WERI-Rb-1 (cell line): ENCODE measurements around the gene MED28.
A peak's percentile ranks its signal among the peaks of the same experiment; 100 is the strongest.

Experiments used
- DNase-seq: peaks from one replicate; pipeline ENCODE4 v3.0.0-alpha.2; 2020
- H3K27ac ChIP-seq: fragments of 250-450 bp; sonication (Bioruptor Pico); 2 replicates; pipeline ENCODE4 v1.5.1; 2020; ENCODE audit warnings: mild to moderate bottlenecking, moderate library complexity
- H3K27me3 ChIP-seq: fragments of 250-450 bp; sonication (Bioruptor Pico); 2 replicates; pipeline ENCODE4 v1.5.1; 2021; ENCODE audit warnings: mild to moderate bottlenecking, low read depth, moderate library complexity; ENCODE audit not compliant: insufficient read depth, severe bottlenecking
- H3K36me3 ChIP-seq: fragments of 250-450 bp; sonication (Bioruptor Pico); 2 replicates; pipeline ENCODE4 v1.5.1; 2020; ENCODE audit warnings: mild to moderate bottlenecking, moderate library complexity
- H3K4me3 ChIP-seq: 2 replicates; pipeline ENCODE4 v1.5.1; 2011; ENCODE audit warnings: low read depth, mild to moderate bottlenecking, control low read depth, low read length
- H3K9me3 ChIP-seq: fragments of 250-450 bp; sonication (Bioruptor Pico); 2 replicates; pipeline ENCODE4 v1.5.1; 2021; ENCODE audit warnings: mild to moderate bottlenecking, moderate library complexity; ENCODE audit not compliant: severe bottlenecking
- CTCF ChIP-seq: IDR thresholded peaks from 2 replicates; pipeline ENCODE4 v1.5.1; 2011; ENCODE audit warnings: low read depth, mild to moderate bottlenecking, control low read depth, inconsistent platforms, low read length

The MED28 gene

GRCh38 chr4:17577665-17578481, 36.6 kb upstream of the MED28 start:
- TF ChIP-seq CTCF, result no peak
- H3K4me3 ChIP-seq, result peak overlapping the region; percentile 60
- no peaks in the 10 kb centered on the region for H3K27me3 ChIP-seq
- H3K36me3 ChIP-seq, result peaks cover 27% of the 10 kb centered on the region
- DNase-seq, result peak; percentile 39
- H3K9me3 ChIP-seq, result no peaks in the 10 kb centered on the region
- H3K27ac ChIP-seq, result peak overlapping the region; percentile 74

DNA sequence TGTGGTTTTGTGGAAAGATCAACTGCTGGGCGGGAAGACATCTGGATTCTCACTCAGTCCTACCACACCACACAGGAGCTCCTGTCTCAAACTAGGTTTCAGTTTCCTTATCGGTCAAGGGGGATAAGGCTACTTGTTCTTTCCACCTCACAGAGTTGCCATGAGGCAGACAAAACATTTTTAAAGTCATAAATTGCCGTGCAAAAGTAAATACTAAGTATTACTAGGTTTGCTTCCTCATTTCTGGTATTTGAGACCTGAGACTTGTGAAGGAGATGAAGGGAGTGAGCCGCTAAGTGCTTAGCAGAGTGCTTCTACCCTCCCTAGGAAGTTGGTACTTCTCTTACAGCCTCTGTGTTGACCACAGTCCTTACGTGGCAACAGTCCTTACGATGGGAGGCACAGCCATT, 36.0 kb upstream of the MED28 start:
- H3K27ac ChIP-seq, result no peak overlapping the region
- no peak for TF ChIP-seq CTCF
- DNase-seq, result no peak
- H3K36me3 ChIP-seq, result peaks cover 33% of the 10 kb centered on the region
- H3K9me3 ChIP-seq, result no peaks in the 10 kb centered on the region
- no peak overlapping the region for H3K4me3 ChIP-seq
- no peaks in the 10 kb centered on the region for H3K27me3 ChIP-seq

GRCh38 chr4:17580969-17581368, 33.5 kb upstream of the MED28 start:
- Histone ChIP-seq H3K27me3 (no peaks in the 10 kb centered on the region), H3K9me3 (no peaks in the 10 kb centered on the region), H3K27ac (no peak overlapping the region), H3K4me3 (no peak overlapping the region), H3K36me3 (peaks cover 57% of the 10 kb centered on the region)
- no peak for TF ChIP-seq CTCF
- DNase-seq, result no peak

DNA sequence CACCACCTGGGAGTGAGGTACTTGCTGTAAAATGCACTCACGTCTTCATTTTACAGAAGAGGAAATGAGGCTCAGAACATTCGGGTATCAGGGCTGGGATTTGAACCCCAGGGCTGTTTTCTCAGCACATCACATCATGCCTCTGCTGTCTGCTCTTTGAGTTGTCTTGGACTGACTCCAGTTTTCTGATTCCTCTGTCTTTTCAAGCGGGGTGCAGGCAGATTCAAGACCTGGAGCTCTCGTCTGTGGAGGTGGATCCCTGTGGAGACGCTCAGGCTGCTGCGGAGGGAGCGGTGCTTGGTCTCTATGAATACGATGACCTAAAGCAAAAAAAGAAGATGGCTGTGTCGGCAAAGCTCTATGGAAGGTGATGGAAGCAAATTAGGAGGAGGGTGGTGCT, 31.2 kb upstream of the MED28 start:
- Histone ChIP-seq H3K27me3 (no peaks in the 10 kb centered on the region), H3K9me3 (no peaks in the 10 kb centered on the region), H3K4me3 (no peak overlapping the region), H3K27ac (no peak overlapping the region), H3K36me3 (peaks cover 70% of the 10 kb centered on the region)
- no peak for TF ChIP-seq CTCF
- DNase-seq, result no peak

DNA sequence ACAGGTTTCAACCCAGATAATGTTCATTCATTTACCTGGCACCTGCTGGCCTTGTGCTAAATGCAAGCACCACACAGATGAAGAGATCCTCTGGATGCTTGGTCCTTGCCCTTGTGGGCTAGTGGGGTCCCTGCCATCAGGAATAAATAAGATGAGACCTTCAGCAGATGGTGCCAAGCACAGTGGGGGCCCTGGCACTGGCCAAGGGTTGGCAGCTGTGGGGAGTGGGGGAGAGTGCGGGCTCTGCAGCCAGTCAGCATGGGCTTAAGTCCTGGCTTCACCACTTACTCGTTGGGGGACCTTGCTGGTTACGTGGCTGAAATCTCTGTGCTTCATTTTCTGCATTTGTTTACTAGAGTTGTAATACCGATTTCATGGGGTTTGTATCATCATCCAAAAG, 30.5 kb upstream of the MED28 start:
- no peak for DNase-seq
- no peaks in the 10 kb centered on the region for H3K9me3 ChIP-seq
- no peak overlapping the region for H3K4me3 ChIP-seq
- H3K36me3 ChIP-seq, result peaks cover 76% of the 10 kb centered on the region
- TF ChIP-seq CTCF, result no peak
- no peaks in the 10 kb centered on the region for H3K27me3 ChIP-seq
- no peak overlapping the region for H3K27ac ChIP-seq
